SU-DHL-6 (cell line): ENCODE data around the gene CORO1C.

ENCODE experiments used
- H2AFZ ChIP-seq: fragments of 200-600 bp; sonication (generic); 2 replicates; pipeline ENCODE4 v1.6.1; 2014; ENCODE audit warnings: low read depth, mild to moderate bottlenecking, moderate library complexity, mixed read lengths, antibody characterized with exemption, low read length; ENCODE audit not compliant: severe bottlenecking
- H3F3A ChIP-seq: fragments of 200-600 bp; shearing (Covaris generic); 2 replicates; pipeline ENCODE4 v1.6.0; 2016; ENCODE audit warnings: antibody characterized with exemption, mild to moderate bottlenecking; ENCODE audit not compliant: insufficient read depth
- H3K27ac ChIP-seq: fragments of 200-600 bp; sonication (generic); 2 replicates; pipeline ENCODE4 v1.5.1; 2016; ENCODE audit warnings: low read depth, mild to moderate bottlenecking, low read length, moderate library complexity, mixed read lengths
- H3K27me3 ChIP-seq: fragments of 200-600 bp; sonication (generic), shearing (Covaris generic); 2 replicates; pipeline ENCODE4 v1.6.0; 2014; ENCODE audit warnings: mild to moderate bottlenecking, low read length
- H3K36me3 ChIP-seq: fragments of 200-600 bp; sonication (generic); 2 replicates; pipeline ENCODE4 v1.6.1; 2014; ENCODE audit warnings: mild to moderate bottlenecking, low read length, mixed read lengths
- H3K4me2 ChIP-seq: fragments of 300-600, 200-600 bp; shearing (Covaris generic), sonication (generic); 2 replicates; pipeline ENCODE4 v1.6.0; 2014; ENCODE audit warnings: low read length, low read depth, mild to moderate bottlenecking; ENCODE audit not compliant: poor library complexity, severe bottlenecking
- H3K4me3 ChIP-seq: fragments of 200-600 bp; sonication (generic); 2 replicates; pipeline ENCODE4 v1.5.1; 2014; ENCODE audit warnings: antibody characterized with exemption, low read length, mild to moderate bottlenecking, mixed read lengths; ENCODE audit not compliant: insufficient read depth, poor library complexity, severe bottlenecking
- H3K79me2 ChIP-seq: fragments of 200-600 bp; sonication (generic); 2 replicates; pipeline ENCODE4 v1.6.1; 2014; ENCODE audit warnings: mild to moderate bottlenecking, low read length, moderate library complexity; ENCODE audit not compliant: insufficient read depth
- H3K9ac ChIP-seq: fragments of 200-600 bp; sonication (generic); 2 replicates; pipeline ENCODE4 v1.7.0; 2014; ENCODE audit warnings: mild to moderate bottlenecking, low read length
- H3K9me2 ChIP-seq: fragments of 200-600 bp; sonication (generic); replicated peaks from 2 replicates; pipeline ENCODE4 v1.6.1; 2014; ENCODE audit warnings: low read length; ENCODE audit not compliant: insufficient read depth
- H3K9me3 ChIP-seq: fragments of 200-600 bp; sonication (generic); 2 replicates; pipeline ENCODE4 v1.6.1; 2014; ENCODE audit warnings: low read length, mixed read lengths; ENCODE audit not compliant: insufficient read depth
- H4K20me1 ChIP-seq: fragments of 200-600 bp; sonication (generic); 2 replicates; pipeline ENCODE4 v1.6.1; 2014; ENCODE audit warnings: low read depth, mild to moderate bottlenecking, antibody characterized with exemption, low read length, moderate library complexity, mixed read lengths
- EZH2phosphoT487 ChIP-seq: fragments of 200-600 bp; sonication (generic), shearing (Covaris generic); conservative IDR thresholded peaks from 2 replicates; pipeline ENCODE4 v1.6.1; 2018; ENCODE audit warnings: mild to moderate bottlenecking, antibody characterized with exemption, low read length, moderate library complexity, mixed read lengths
- TF ChIP-seq, protein P1 (sequence below): fragments of 200-600 bp; sonication (generic); IDR thresholded peaks from one replicate; pipeline ENCODE4 v1.5.1; 2017; ENCODE audit warnings: antibody characterized with exemption, mild to moderate bottlenecking, low read length, moderate library complexity; ENCODE audit not compliant: insufficient read depth, poor library complexity, severe bottlenecking

CORO1C gene

DNA sequence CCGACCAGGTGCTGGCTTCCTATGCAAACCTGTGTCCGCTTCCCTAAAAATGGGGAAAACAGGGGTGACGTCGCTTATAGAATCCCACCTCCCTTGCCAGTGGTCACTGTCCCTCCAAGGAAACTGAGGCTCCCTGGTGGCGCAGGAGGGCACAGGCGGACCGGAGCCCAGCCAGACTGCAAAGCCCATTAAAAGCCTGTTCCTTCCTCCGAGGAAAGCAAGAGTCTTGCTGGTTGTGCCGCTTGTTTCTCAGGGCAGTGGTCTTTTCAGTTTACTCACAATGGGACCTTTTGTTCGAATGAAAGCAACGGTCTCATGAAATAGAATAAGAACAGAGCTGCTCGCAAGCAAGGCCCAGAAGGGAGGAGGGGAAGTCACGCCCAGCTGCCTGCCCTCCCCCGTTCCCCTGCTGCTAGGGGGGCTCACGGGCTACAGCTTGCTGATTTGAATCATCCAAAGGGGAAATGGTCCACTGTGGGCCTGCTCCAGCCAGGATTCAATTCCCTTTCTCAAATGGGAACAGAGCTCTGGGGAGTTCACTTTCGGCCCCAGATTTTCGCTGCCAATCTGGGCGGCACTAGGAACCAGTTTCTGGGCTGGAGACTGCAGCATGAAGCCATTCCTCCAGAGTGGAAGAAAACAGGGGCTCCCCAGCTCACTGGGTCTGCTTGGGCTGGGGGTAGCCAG is 93.0 kb downstream of the CORO1C start:
- H3K4me2 ChIP-seq, result peak overlapping the region; percentile 39
- no peaks in the 10 kb centered on the region for H4K20me1 ChIP-seq
- H3K27ac ChIP-seq, result no peak overlapping the region
- no peaks in the 10 kb centered on the region for H3K36me3 ChIP-seq
- no peak overlapping the region for H3K9ac ChIP-seq
- no peaks in the 10 kb centered on the region; the same call in 1 of the 2 replicates for H3K27me3 ChIP-seq
- H3K4me3 ChIP-seq, result no peak overlapping the region
- no peaks in the 10 kb centered on the region for H3K9me2 ChIP-seq
- TF ChIP-seq, protein P1, sequence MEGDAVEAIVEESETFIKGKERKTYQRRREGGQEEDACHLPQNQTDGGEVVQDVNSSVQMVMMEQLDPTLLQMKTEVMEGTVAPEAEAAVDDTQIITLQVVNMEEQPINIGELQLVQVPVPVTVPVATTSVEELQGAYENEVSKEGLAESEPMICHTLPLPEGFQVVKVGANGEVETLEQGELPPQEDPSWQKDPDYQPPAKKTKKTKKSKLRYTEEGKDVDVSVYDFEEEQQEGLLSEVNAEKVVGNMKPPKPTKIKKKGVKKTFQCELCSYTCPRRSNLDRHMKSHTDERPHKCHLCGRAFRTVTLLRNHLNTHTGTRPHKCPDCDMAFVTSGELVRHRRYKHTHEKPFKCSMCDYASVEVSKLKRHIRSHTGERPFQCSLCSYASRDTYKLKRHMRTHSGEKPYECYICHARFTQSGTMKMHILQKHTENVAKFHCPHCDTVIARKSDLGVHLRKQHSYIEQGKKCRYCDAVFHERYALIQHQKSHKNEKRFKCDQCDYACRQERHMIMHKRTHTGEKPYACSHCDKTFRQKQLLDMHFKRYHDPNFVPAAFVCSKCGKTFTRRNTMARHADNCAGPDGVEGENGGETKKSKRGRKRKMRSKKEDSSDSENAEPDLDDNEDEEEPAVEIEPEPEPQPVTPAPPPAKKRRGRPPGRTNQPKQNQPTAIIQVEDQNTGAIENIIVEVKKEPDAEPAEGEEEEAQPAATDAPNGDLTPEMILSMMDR, result no peak
- no peak for TF ChIP-seq EZH2phosphoT487
- H3F3A ChIP-seq, result peaks cover 44% of the 10 kb centered on the region
- no peaks in the 10 kb centered on the region for H3K79me2 ChIP-seq
- H3K9me3 ChIP-seq, result no peaks in the 10 kb centered on the region
- no peak overlapping the region for H2AFZ ChIP-seq

DNA sequence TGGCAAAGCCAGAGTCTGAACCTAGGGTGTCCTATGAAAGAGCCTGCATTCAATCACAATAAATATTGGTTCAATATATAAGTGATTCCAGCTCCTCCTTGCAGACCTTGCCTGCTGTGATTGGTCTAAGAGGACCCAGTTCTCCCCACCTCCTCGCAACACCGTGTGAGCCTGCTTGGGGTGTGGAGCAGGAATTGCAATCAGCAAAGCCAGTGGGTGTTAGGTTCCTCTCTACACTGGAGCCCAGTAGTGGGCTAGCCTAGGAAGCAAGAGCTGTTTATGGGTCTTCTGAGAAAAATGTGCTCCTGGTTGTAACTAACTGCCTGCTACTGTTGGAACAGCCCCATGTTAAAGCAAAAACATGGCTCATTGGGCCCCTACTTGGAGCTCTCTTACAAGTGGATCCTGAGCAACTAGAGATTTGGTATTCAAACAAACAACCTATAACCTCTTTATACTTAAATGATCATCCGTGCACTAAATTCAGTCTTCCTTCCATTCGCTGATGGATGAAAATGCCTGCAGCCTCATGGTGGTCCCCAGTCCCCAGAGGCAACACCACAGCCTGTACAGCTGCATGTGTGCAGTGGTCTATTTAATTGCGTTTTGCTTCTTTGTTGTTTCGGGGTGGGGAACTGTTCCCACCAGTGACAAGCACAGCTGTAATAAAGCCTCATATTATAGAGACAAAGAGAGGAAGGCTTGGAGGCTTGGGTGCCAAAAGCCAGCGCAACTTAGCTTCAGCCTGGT is 93.9 kb downstream of the CORO1C start:
- no peaks in the 10 kb centered on the region for H3K9me3 ChIP-seq
- H3K4me2 ChIP-seq, result peak overlapping the region; percentile 39
- no peak overlapping the region for H3K4me3 ChIP-seq
- H3K27me3 ChIP-seq, result no peaks in the 10 kb centered on the region; the same call in 1 of the 2 replicates
- TF ChIP-seq EZH2phosphoT487, result 0 out of 2 replicates have a peak, but pooled peaks have one; percentile 47
- TF ChIP-seq, protein P1, result no peak
- no peak overlapping the region for H3K9ac ChIP-seq
- no peak overlapping the region for H2AFZ ChIP-seq
- peaks cover 51% of the 10 kb centered on the region for H3F3A ChIP-seq
- H3K9me2 ChIP-seq, result no peaks in the 10 kb centered on the region
- no peaks in the 10 kb centered on the region for H4K20me1 ChIP-seq
- no peaks in the 10 kb centered on the region for H3K79me2 ChIP-seq
- H3K36me3 ChIP-seq, result no peaks in the 10 kb centered on the region
- H3K27ac ChIP-seq, result no peak overlapping the region

DNA sequence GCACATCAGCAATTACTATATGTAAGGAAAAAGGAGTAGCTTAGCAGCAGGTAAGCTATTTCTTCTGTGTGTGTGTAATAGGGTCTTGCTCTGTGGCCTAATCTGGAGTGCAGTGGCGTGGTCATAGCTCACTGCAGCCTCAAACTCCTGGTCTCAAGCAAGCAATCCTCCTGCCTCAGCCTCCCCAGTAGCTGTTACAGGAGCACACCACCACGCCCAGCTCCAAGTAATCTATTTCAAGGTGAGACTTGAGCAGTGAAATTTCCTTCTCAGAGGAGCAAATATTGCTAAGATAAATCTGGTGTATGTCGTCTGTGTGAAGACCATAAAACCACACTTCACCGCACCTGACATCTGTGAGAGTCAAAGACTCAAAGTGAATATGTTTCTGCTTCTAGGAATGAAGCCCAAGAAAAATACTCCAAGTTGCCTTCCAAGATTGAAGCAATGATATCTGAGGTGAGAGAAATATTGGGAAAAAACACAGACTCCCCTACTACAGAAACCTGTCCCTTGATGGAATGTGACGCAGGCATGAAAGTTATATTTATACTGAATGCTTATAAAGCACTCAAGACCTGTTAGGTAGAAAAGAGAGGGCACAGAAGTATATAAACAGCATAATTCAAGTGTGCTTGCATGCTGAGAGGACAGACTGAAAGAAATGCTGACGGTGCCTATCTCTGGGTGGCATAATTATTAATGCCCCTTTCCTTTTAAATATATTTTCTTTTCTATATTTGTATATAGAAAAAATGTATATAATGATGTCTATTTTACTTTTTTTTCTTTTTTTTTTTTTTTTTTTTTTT is 95.1 kb downstream of the CORO1C start:
- Histone ChIP-seq H3K9me3 (no peaks in the 10 kb centered on the region), H3K27ac (peak overlapping the region; percentile 96), H3K4me3 (peak overlapping the region; percentile 13), H3K79me2 (no peaks in the 10 kb centered on the region), H3K9me2 (no peaks in the 10 kb centered on the region), H3K36me3 (no peaks in the 10 kb centered on the region), H2AFZ (no peak overlapping the region), H3K4me2 (peak overlapping the region; percentile 64), H3F3A (peaks cover 44% of the 10 kb centered on the region), H4K20me1 (no peaks in the 10 kb centered on the region), H3K9ac (no peak overlapping the region), H3K27me3 (no peaks in the 10 kb centered on the region; the same call in 1 of the 2 replicates)
- TF ChIP-seq EZH2phosphoT487, result no peak
- TF ChIP-seq, protein P1, result no peak
